ENCODE measurements around the gene ATOH8. TPM values are rescaled to one million over a fixed set of nuclear protein-coding genes. Genes with fewer than 3 reads are reported as not detected.

ATOH8 gene
- total RNA-seq, 1 donor from 2014 or later: 13.7 TPM

DNA sequence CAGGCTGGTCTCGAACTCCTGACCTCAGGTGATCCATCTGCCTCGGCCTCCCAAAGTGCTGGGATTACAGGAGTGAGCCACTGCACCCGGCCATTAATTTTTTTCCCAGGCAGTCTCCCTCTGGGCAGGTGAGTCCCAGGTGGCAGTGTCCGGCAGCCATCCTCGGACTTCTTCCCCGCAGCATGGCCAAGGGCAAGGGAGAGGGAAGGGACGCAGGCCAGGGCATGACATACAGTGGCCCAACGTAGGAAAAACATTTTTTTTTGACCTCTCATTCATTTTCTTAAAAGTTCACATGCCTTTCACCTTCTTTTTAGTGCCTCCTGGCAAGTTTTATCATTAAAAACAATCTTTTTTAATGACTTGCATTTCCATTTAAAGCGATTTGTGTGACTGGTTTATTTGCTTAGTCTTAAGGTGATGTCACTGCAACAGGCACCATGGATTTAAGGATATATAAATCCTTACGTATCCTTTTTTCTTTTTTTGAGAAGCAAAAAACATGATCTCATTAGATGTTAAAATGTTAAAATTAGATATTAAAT is 23.0 kb upstream of the ATOH8 start:
- no peaks in the 10 kb centered on the region for H3K36me3 Mint-ChIP-seq
- H3K27me3 Mint-ChIP-seq: peaks cover 19% of the 10 kb centered on the region
- DNase-seq (ENCODE audit: extremely low spot score, unreplicated experiment): no peak
- H3K9me3 Mint-ChIP-seq: no peaks in the 10 kb centered on the region
- peaks cover 32% of the 10 kb centered on the region for H3K4me1 Mint-ChIP-seq (ENCODE audit: unreplicated experiment)
- H3K27ac Mint-ChIP-seq: no peak overlapping the region
- H3K4me3 Mint-ChIP-seq: no peak overlapping the region
- TF ChIP-seq, protein P1, sequence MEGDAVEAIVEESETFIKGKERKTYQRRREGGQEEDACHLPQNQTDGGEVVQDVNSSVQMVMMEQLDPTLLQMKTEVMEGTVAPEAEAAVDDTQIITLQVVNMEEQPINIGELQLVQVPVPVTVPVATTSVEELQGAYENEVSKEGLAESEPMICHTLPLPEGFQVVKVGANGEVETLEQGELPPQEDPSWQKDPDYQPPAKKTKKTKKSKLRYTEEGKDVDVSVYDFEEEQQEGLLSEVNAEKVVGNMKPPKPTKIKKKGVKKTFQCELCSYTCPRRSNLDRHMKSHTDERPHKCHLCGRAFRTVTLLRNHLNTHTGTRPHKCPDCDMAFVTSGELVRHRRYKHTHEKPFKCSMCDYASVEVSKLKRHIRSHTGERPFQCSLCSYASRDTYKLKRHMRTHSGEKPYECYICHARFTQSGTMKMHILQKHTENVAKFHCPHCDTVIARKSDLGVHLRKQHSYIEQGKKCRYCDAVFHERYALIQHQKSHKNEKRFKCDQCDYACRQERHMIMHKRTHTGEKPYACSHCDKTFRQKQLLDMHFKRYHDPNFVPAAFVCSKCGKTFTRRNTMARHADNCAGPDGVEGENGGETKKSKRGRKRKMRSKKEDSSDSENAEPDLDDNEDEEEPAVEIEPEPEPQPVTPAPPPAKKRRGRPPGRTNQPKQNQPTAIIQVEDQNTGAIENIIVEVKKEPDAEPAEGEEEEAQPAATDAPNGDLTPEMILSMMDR (conservative IDR thresholded peaks at IDR 0.05): no peak

DNA sequence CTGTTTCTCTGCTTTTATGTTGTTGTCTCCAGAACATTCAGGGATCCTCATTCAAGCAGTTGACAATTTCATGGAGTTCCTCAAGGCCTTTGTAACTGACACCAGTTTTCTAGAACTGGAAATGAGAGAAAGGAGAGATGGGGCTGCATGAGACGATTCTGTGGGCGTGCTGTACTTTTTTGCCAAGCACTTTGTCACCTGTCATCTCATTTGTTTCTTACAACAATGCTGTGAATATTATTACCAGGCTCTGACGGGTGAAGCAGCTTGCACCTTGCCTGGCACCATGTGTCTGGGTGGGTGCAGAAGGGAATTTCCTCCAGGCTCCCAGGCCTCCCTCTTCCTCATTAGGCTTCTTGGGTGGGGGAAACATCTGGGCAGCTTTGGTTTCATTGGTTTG is 22.2 kb upstream of the ATOH8 start:
- no peak overlapping the region for H3K27ac Mint-ChIP-seq

DNA sequence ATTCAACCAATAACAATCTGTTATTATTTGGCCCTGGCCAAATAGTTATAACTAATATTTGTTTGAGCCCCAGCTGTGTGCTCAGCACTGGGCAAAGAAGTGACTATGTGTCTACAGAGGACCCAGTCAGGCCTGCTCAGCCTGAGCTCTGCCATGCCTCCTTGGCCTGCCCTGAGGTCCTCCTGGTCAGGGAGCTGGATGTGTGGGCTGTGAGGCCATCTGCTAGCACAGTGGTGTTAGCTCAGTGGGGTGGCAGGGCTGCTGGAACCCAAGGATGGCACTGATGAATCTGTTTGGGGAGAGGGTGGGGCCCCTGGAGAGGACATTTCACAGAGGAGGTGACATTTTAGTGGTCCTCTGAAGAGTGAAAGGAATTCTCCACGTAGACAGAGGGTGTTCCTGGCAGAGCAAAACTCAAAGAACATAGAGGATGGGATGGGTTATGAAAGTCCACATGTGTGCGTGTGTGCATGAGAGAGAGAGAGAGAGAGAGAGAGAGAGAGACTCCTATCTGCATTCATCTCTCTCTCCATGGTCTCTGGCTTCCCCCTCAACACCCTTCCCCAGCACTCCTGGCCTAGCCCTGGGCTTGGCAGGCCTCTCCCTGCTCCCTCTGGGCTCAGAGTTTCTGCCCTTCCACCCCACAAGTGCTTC is 21.2 kb upstream of the ATOH8 start:
- H3K4me3 Mint-ChIP-seq: no peak overlapping the region
- no peak overlapping the region for H3K27ac Mint-ChIP-seq
- TF ChIP-seq, protein P1 (conservative IDR thresholded peaks at IDR 0.05): no peak

More for the DNA sequence above, 22.2 kb upstream of the ATOH8 start:
- H3K36me3 Mint-ChIP-seq: no peaks in the 10 kb centered on the region
- H3K27me3 Mint-ChIP-seq: peaks cover 21% of the 10 kb centered on the region
- peaks cover 35% of the 10 kb centered on the region for H3K4me1 Mint-ChIP-seq (ENCODE audit: unreplicated experiment)
- no peak for DNase-seq (ENCODE audit: extremely low spot score, unreplicated experiment)
- TF ChIP-seq, protein P1 (conservative IDR thresholded peaks at IDR 0.05): no peak
- H3K4me3 Mint-ChIP-seq: no peak overlapping the region
- peaks cover under 1% of the 10 kb centered on the region for H3K9me3 Mint-ChIP-seq

DNA sequence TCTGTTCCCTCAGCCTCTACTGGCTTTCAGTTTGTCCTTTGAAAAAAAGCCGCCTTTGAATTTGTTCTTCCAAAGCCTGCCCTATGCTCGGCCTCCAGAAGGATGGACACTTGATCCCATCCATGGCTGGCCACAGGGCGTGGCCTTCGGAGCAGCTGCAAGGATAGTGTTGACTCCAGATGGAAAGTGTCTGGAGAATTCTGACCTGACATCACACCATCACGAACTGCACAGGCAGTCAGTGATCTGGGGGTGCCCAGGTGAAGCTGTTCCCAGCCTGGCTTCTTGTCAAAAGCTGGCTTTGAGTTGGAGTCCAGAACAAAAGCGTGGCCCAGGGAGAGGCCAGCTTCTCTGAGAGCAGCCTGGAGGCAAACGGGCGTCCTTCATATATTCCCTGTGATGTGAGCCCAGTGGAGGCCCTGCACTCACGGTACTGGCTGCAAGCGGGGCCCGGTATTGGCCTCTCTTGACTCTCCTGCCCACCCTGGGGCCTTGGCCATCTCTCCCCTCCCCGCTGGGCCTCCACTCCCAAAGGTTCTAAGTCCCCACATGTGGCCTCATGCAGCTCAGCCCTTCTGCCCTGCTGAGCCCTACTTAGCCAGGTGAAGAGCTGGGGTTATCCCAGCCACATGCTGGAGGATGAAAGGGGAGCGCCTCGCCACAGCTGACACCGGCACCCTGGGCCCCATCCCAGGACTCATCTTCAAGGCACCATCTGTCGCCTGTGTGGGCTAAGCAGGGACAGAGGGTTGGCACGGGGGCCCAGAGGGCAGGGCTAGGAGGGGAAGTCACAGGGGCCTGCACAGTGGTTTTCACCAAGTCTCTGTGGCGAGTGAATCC is 20.4 kb upstream of the ATOH8 start:
- peaks cover 15% of the 10 kb centered on the region for H3K27me3 Mint-ChIP-seq
- H3K4me1 Mint-ChIP-seq (ENCODE audit: unreplicated experiment): peaks cover 46% of the 10 kb centered on the region
- no peaks in the 10 kb centered on the region for H3K36me3 Mint-ChIP-seq
- TF ChIP-seq, protein P1 (conservative IDR thresholded peaks at IDR 0.05): no peak
- H3K9me3 Mint-ChIP-seq: peaks cover 5% of the 10 kb centered on the region
- no peak overlapping the region for H3K27ac Mint-ChIP-seq
- H3K4me3 Mint-ChIP-seq: no peak overlapping the region
- no peak for DNase-seq (ENCODE audit: extremely low spot score, unreplicated experiment)

More for the DNA sequence above, 21.2 kb upstream of the ATOH8 start:
- Mint-ChIP-seq H3K27me3 (peaks cover 21% of the 10 kb centered on the region), H3K4me1 (ENCODE audit: unreplicated experiment) (peaks cover 40% of the 10 kb centered on the region), H3K9me3 (peaks cover 5% of the 10 kb centered on the region), H3K36me3 (no peaks in the 10 kb centered on the region)
- no peak for DNase-seq (ENCODE audit: extremely low spot score, unreplicated experiment)

DNA sequence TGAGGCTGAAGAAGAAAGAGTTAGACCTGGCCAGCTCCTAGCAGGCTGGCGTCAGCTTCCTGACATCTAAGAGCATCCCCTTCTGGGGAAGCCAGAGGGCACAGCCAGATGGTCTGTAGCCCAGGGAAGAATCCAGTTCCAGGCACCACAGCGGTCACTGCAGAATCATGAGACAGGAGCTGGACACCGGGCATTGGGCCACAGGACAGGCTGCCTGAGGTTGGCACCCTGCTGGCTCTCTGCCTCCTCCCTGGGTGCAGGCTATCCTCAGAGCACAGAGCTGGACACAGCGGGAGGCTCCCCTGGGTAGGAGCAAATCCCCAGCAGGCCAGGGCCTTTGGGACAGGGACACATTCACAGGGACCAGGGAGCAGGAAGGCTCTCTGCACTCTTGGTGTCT is 19.8 kb upstream of the ATOH8 start:
- H3K27ac Mint-ChIP-seq: no peak overlapping the region
- no peak overlapping the region for H3K4me3 Mint-ChIP-seq
- peaks cover 5% of the 10 kb centered on the region for H3K9me3 Mint-ChIP-seq
- H3K27me3 Mint-ChIP-seq: peaks cover 11% of the 10 kb centered on the region
- no peak for DNase-seq (ENCODE audit: extremely low spot score, unreplicated experiment)
- H3K36me3 Mint-ChIP-seq: no peaks in the 10 kb centered on the region
- H3K4me1 Mint-ChIP-seq (ENCODE audit: unreplicated experiment): peaks cover 45% of the 10 kb centered on the region
- TF ChIP-seq, protein P1 (conservative IDR thresholded peaks at IDR 0.05): no peak

Measured in type B pancreatic cell (in vitro differentiated cells).